PC-3 (cell line): ENCODE measurements around the gene BMP2K.

ENCODE experiments used
- CTCF ChIP-seq: fragments of 300-600 bp; sonication (generic); conservative IDR thresholded peaks from 2 replicates; pipeline ENCODE4 v1.5.1; 2017; ENCODE audit warnings: antibody characterized with exemption, low read depth, mild to moderate bottlenecking, low read length
- EZH2 ChIP-seq: fragments of 300-600 bp; sonication (generic); IDR thresholded peaks from one replicate; pipeline ENCODE4 v1.6.1; 2017; ENCODE audit warnings: antibody characterized with exemption, mild to moderate bottlenecking, low read length; ENCODE audit not compliant: unreplicated experiment
- EZH2phosphoT487 ChIP-seq: fragments of 300-600 bp; sonication (generic); IDR thresholded peaks from 2 replicates; pipeline ENCODE4 v1.6.1; 2018; ENCODE audit warnings: mild to moderate bottlenecking, antibody characterized with exemption, low read length, borderline replicate concordance

DNA sequence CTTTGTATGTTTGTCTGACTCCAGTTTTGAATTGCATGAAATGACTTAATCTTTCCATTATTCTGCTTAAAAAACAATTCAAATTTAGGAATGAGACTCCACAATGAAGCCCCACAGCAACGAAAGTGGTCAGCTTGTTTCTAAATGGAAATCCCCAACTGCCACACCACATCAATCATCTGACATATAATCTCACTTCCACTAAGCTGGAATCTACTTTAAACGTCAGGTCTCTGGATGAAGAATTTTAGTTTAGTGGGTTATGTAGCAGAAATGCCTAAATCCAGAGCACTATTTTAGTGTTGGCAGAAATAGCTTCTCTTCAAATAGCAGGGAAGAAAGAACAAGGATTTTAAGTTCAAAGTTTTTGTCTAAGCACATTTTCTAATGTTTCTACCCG is 1.7 kb upstream of the BMP2K start:
- TF ChIP-seq CTCF = no peak
- no peak for TF ChIP-seq EZH2phosphoT487
- no peak for TF ChIP-seq EZH2
